MM.1S (cell line): ENCODE measurements around the gene RPL6.

Experiments used
- CTCF ChIP-seq: fragments of 300-600 bp; sonication (generic); IDR thresholded peaks from 2 replicates; pipeline ENCODE4 v1.5.1; 2016; ENCODE audit warnings: antibody characterized with exemption, low read length, mixed read lengths
- EZH2 ChIP-seq: fragments of 300-600 bp; sonication (generic); optimal IDR thresholded peaks from 2 replicates; pipeline ENCODE3; 2017; ENCODE audit warnings: low read depth, mild to moderate bottlenecking, antibody characterized with exemption, low read length, mixed read lengths
- EZH2phosphoT487 ChIP-seq: fragments of 300-600 bp; sonication (generic); IDR thresholded peaks from 2 replicates; pipeline ENCODE4 v1.6.1; 2018; ENCODE audit warnings: antibody characterized with exemption, low read length

- TF ChIP-seq CTCF (no peak), EZH2 (no peak), EZH2phosphoT487 (no peak)
Observed at GRCh38 chr12:112458751-112459150, 49.3 kb upstream of the RPL6 start.
